Stimulated activated CD4-positive, alpha-beta T cell treated with anti-CD3 and anti-CD28 coated beads, Interleukin-12 subunit alpha, Interleukin-12 subunit beta, amount 100 ng/mL, for 4 hours (primary cell): Measurements from ENCODE around the gene ARL5B.

ENCODE experiments used
- DNase-seq: peaks from one replicate; pipeline ENCODE4 v3.0.0-alpha.2; 2020

The ARL5B gene

GRCh38 chr10:18659819-18660535, 746 bp downstream of the ARL5B start:
- DNase-seq: no peak

GRCh38 chr10:18660816-18661431, 1.7 kb downstream of the ARL5B start:
- no peak for DNase-seq

- DNase-seq: no peak
Measured at GRCh38 chr10:18664841-18665478, 5.7 kb downstream of the ARL5B start.

- no peak for DNase-seq
Measured at GRCh38 chr10:18665815-18666558, 6.8 kb downstream of the ARL5B start.

- no peak for DNase-seq
Measured at GRCh38 chr10:18666810-18667209, 7.6 kb downstream of the ARL5B start.

- no peak for DNase-seq
Measured at GRCh38 chr10:18668026-18668425, 8.8 kb downstream of the ARL5B start.

DNA sequence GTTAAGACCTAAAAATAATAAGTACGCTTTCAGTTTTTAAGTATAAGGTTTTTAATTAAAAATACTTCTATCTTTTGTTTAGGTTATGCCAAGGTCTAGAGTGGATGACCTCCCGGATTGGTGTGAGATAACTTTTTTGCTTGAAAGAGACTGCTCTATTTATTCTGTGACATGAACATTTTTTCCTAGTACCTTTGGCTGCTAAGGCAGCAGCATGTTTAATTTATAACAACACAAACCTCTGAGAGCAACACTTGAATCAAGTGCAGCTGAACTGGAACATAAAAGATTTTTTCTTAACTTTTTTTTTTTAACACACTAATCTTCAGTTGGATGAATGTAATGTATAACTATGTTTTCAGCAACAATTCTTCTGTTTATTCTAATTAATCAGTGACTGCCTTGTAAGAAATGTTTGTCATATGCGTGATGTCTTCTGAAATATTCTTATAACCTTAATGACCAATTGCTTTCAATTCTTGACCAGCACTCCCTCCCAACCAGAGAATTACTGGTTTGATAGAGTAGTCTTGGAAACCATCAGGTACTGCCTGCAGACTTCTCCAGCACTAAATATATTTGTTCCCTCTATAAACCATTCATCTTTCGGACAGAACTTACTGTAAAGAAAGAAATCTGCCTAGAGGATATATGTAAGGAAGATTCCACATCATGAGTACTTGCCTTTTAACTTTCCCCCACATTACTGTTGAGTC, 16.0 kb downstream of the ARL5B start:
- DNase-seq: no peak

GRCh38 chr10:18680754-18681153, 21.5 kb downstream of the ARL5B start:
- DNase-seq: no peak

DNA sequence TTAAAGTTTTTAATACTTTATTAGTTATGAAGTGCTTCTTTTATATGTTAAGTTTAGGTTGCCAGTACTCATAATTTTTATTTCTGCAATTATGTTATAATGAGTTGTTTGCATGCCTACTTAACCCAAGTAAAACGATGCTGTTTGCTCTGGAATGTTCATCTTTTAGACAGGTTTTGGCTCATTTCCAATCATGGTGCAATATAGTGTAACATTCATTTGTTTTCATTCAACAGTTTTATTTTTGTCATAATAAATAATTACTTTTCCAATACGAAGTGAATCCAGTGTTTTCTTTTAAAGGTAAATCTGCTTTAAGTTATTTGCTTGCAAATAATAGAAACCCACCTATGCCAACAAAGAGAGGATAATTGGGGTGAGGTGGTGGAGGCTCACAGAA, 22.1 kb downstream of the ARL5B start:
- no peak for DNase-seq

- no peak for DNase-seq
Measured at GRCh38 chr10:18681971-18682411, 22.8 kb downstream of the ARL5B start.

DNA sequence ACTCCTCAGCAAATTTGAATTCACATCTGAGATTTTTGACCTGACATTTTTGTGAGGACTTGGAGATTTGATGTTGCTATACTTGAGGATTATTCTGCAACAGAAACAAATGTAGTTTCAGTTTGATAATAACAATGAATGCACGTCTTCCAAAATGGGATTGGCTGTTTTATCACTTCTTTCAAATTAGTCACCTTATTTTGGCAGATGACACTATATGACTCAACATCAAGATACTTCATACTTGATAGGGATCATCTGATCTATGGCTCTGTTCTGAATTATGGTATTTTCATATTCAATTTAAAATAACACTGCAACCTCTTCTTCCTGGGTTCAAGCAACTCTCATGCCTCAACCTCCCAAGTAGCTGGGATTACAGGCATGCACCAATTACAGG, 24.2 kb downstream of the ARL5B start:
- DNase-seq: no peak

GRCh38 chr10:18684416-18684815, 25.2 kb downstream of the ARL5B start:
- no peak for DNase-seq

DNA sequence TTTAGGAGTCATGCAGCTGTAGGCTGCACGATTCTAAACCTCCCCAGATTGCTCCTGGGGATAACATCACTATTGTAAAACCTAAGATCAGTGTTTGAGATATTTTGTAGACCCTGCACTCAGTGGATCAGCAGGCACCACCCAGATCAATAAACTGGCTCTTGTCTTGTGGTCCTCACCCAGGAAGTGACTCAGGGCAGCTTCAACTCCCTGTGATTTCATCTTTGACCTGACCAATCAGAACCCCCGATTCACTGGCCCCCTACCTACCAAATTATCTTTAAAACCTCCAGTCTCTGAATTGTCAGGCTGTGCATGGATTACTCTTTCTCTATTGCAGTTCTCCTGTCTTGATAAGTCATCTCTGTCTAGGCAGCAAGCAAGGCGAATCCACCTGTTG, 25.7 kb downstream of the ARL5B start:
- no peak for DNase-seq

GRCh38 chr10:18685555-18685954, 26.3 kb downstream of the ARL5B start:
- no peak for DNase-seq

GRCh38 chr10:18687195-18687594, 28.0 kb downstream of the ARL5B start:
- no peak for DNase-seq

- no peak for DNase-seq
Measured at GRCh38 chr10:18687706-18688105, 28.5 kb downstream of the ARL5B start.

DNA sequence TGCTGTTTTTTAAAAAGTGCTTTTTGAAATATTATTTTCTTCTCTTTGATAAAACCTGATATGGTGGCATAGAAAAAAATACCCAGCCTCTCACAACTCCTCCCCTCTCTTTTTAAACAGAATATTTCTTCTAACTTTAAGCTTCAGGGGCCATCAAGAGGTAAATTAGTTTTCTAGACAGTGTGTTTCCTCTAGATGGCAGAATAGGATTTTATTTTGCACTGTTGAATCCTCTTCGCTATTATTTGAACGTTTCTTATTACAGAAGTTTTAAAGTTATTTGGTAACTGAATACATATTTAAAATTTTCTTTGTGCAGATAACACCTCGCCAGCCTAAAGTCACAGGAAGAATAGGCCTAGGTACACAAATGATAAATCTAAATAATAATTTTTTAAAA, 30.3 kb downstream of the ARL5B start:
- DNase-seq: no peak

- DNase-seq: no peak
Measured at GRCh38 chr10:18690541-18690940, 31.3 kb downstream of the ARL5B start.

- no peak for DNase-seq
Measured at GRCh38 chr10:18699849-18700840, 40.9 kb downstream of the ARL5B start.

- no peak for DNase-seq
Measured at GRCh38 chr10:18703521-18703920, 44.3 kb downstream of the ARL5B start.

GRCh38 chr10:18710201-18710653, 51.0 kb downstream of the ARL5B start:
- DNase-seq: no peak

GRCh38 chr10:18713077-18713476, 53.8 kb downstream of the ARL5B start:
- no peak for DNase-seq
